H1 (cell line): Measurements from ENCODE around the gene MMGT1. TPM values are rescaled to one million over a fixed set of nuclear protein-coding genes. Genes with fewer than 3 reads are reported as not detected.

Experiments
- BRCA1 ChIP-seq: IDR thresholded peaks from 2 replicates; pipeline ENCODE4 v1.6.1; 2012; ENCODE audit warnings: low read depth, low read length, improper control_type of control experiment
- CBX5 ChIP-seq: fragments of 300-800, 300-1000 bp; sonication (generic); IDR thresholded peaks from 2 replicates; pipeline ENCODE4 v1.7.1; 2016; ENCODE audit warnings: antibody characterized with exemption, low read length, low read depth
- CEBPB ChIP-seq: IDR thresholded peaks from 2 replicates; pipeline ENCODE4 v1.6.1; 2012; ENCODE audit warnings: low read depth, low read length
- EP300 ChIP-seq, 2 experiments: IDR thresholded peaks; 1 replicate in 1 of 2; 2 replicates in 1 of 2; pipeline ENCODE4 v1.6.1; 2011 to 2012; ENCODE audit warnings: low read depth in 2 of 2, low read length in 2 of 2, mild to moderate bottlenecking in 2 of 2, borderline replicate concordance in 1 of 2, inconsistent platforms in 1 of 2, moderate library complexity in 1 of 2
- FOSL1 ChIP-seq: IDR thresholded peaks from 2 replicates; pipeline ENCODE4 v1.6.1; 2011; ENCODE audit warnings: mild to moderate bottlenecking, low read depth, low read length, moderate library complexity; ENCODE audit not compliant: insufficient read depth
- RFX5 ChIP-seq: IDR thresholded peaks from 2 replicates; pipeline ENCODE4 v1.6.1; 2011; ENCODE audit warnings: low read depth, low read length, improper control_type of control experiment, borderline replicate concordance
- RXRA ChIP-seq: IDR thresholded peaks from 2 replicates; pipeline ENCODE4 v1.6.1; 2011; ENCODE audit warnings: low read depth, mild to moderate bottlenecking, low read length, moderate library complexity; ENCODE audit not compliant: insufficient read depth
- SP1 ChIP-seq: IDR thresholded peaks from 2 replicates; pipeline ENCODE4 v1.6.1; 2011; ENCODE audit warnings: low read depth, low read length
- USF2 ChIP-seq: IDR thresholded peaks from 2 replicates; pipeline ENCODE4 v1.6.1; 2011; ENCODE audit warnings: low read length, improper control_type of control experiment
- polyA plus RNA-seq, 7 experiments: library from polyadenylated mRNA; depleted of rRNA in 3 of 7; stranded (reverse) in 5 of 7; unstranded in 2 of 7; fragments of >200 nt in 5 of 7; fragments of 200-250 nt in 2 of 7; gene quantifications; 1 replicate in 5 of 7; 2 replicates in 1 of 7; 4 replicates in 1 of 7; pipeline versions ENCODE4 v1.2.1 to v1.2.3, GENCODE V29; 2011 to 2013; ENCODE audit warnings: missing spikeins in 2 of 7, mixed read lengths in 2 of 7
- total RNA-seq: library from RNA; stranded (reverse); fragmentation: NEBNext Ultra II Directional; extraction: Animal tissue kit (Norgen Biotek cat#: 25700); gene quantifications from 2 replicates; pipeline ENCODE4 v1.2.1, GENCODE V29; 2021

The MMGT1 gene
- total and polyA plus RNA-seq, 2 of the 8 experiments (the other 6 are each of a cell fraction or from before 2014, with no cell fraction given), result 10.0 to 20.5 TPM

- TF ChIP-seq USF2 (no peak), FOSL1 (no peak), CEBPB (no peak), RXRA (no peak), CBX5 (no peak), EP300 (IDR thresholded peaks at IDR 0.05; ENCODE audit: borderline replicate concordance in 1 of 2, low read depth in 2 of 2, low read length in 2 of 2) (no peak), SP1 (no peak), BRCA1 (no peak), RFX5 (no peak)
- TF ChIP-seq, all 59 proteins: peak for 0
These were observed 47.4 kb upstream of the MMGT1 start (continued) for GRCh38 chrX:136021160-136021559.
